Spleen (tissue), 7 donors: ENCODE data around the gene RNF208.

Experiments
- CTCF ChIP-seq, 11 experiments: fragments of 200-600 bp in 7 of 11; fragments of 450-650 bp in 4 of 11; sonication (generic) in 4 of 11; IDR thresholded peaks in 8 of 11; conservative IDR thresholded peaks in 3 of 11; 1 replicate in 7 of 11; 2 replicates in 4 of 11; pipeline versions ENCODE4 v1.4.0 to v1.8.0; 2016 to 2021; ENCODE audit warnings: antibody characterized with exemption in 11 of 11, inconsistent platforms in 4 of 11, mild to moderate bottlenecking in 1 of 11
- POLR2A ChIP-seq, 3 donors: fragments of 450-650 bp; IDR thresholded peaks; one replicate each; pipeline ENCODE4 v1.5.1; 2017; ENCODE audit warnings: antibody characterized with exemption in 3 of 3, mild to moderate bottlenecking in 1 of 3
- POLR2AphosphoS5 ChIP-seq, 3 donors: sonication (generic); formaldehyde crosslinking; IDR thresholded peaks; one replicate each; pipeline ENCODE4 v1.5.1; 2017; ENCODE audit warnings: antibody characterized with exemption in 3 of 3
- donor health status: DM: no; HTN: no; CAD: no; lungs with moderate emphysema.
- donor health status: DM: no; HTN: no; CAD: no.
- donor health status: DM: no; HTN: no; CAD: no.

GRCh38 chr9:137191245-137191644, 30.8 kb downstream of the RNF208 start:
- no peak for TF ChIP-seq CTCF (IDR thresholded peaks at IDR 0.05 in 8 of 11, conservative IDR thresholded peaks at IDR 0.05 in 3 of 11)
- TF ChIP-seq POLR2AphosphoS5 (IDR thresholded peaks at IDR 0.05) = no peak
- TF ChIP-seq POLR2A (IDR thresholded peaks at IDR 0.05) = no peak
